SU-DHL-6 (cell line): ENCODE data around the gene UBE3C.

Experiments used
- H2AFZ ChIP-seq: fragments of 200-600 bp; sonication (generic); 2 replicates; pipeline ENCODE4 v1.6.1; 2014; ENCODE audit warnings: low read depth, mild to moderate bottlenecking, moderate library complexity, mixed read lengths, antibody characterized with exemption, low read length; ENCODE audit not compliant: severe bottlenecking
- H3F3A ChIP-seq: fragments of 200-600 bp; shearing (Covaris generic); 2 replicates; pipeline ENCODE4 v1.6.0; 2016; ENCODE audit warnings: antibody characterized with exemption, mild to moderate bottlenecking; ENCODE audit not compliant: insufficient read depth
- H3K27ac ChIP-seq: fragments of 200-600 bp; sonication (generic); 2 replicates; pipeline ENCODE4 v1.5.1; 2016; ENCODE audit warnings: low read depth, mild to moderate bottlenecking, low read length, moderate library complexity, mixed read lengths
- H3K27me3 ChIP-seq: fragments of 200-600 bp; sonication (generic), shearing (Covaris generic); 2 replicates; pipeline ENCODE4 v1.6.0; 2014; ENCODE audit warnings: mild to moderate bottlenecking, low read length
- H3K36me3 ChIP-seq: fragments of 200-600 bp; sonication (generic); 2 replicates; pipeline ENCODE4 v1.6.1; 2014; ENCODE audit warnings: mild to moderate bottlenecking, low read length, mixed read lengths
- H3K4me2 ChIP-seq: fragments of 300-600, 200-600 bp; shearing (Covaris generic), sonication (generic); 2 replicates; pipeline ENCODE4 v1.6.0; 2014; ENCODE audit warnings: low read length, low read depth, mild to moderate bottlenecking; ENCODE audit not compliant: poor library complexity, severe bottlenecking
- H3K4me3 ChIP-seq: fragments of 200-600 bp; sonication (generic); 2 replicates; pipeline ENCODE4 v1.5.1; 2014; ENCODE audit warnings: antibody characterized with exemption, low read length, mild to moderate bottlenecking, mixed read lengths; ENCODE audit not compliant: insufficient read depth, poor library complexity, severe bottlenecking
- H3K79me2 ChIP-seq: fragments of 200-600 bp; sonication (generic); 2 replicates; pipeline ENCODE4 v1.6.1; 2014; ENCODE audit warnings: mild to moderate bottlenecking, low read length, moderate library complexity; ENCODE audit not compliant: insufficient read depth
- H3K9ac ChIP-seq: fragments of 200-600 bp; sonication (generic); 2 replicates; pipeline ENCODE4 v1.7.0; 2014; ENCODE audit warnings: mild to moderate bottlenecking, low read length
- H3K9me2 ChIP-seq: fragments of 200-600 bp; sonication (generic); replicated peaks from 2 replicates; pipeline ENCODE4 v1.6.1; 2014; ENCODE audit warnings: low read length; ENCODE audit not compliant: insufficient read depth
- H3K9me3 ChIP-seq: fragments of 200-600 bp; sonication (generic); 2 replicates; pipeline ENCODE4 v1.6.1; 2014; ENCODE audit warnings: low read length, mixed read lengths; ENCODE audit not compliant: insufficient read depth
- H4K20me1 ChIP-seq: fragments of 200-600 bp; sonication (generic); 2 replicates; pipeline ENCODE4 v1.6.1; 2014; ENCODE audit warnings: low read depth, mild to moderate bottlenecking, antibody characterized with exemption, low read length, moderate library complexity, mixed read lengths
- CTCF ChIP-seq: fragments of 200-600 bp; sonication (generic); IDR thresholded peaks from one replicate; pipeline ENCODE4 v1.5.1; 2017; ENCODE audit warnings: antibody characterized with exemption, mild to moderate bottlenecking, low read length, moderate library complexity; ENCODE audit not compliant: insufficient read depth, poor library complexity, severe bottlenecking
- EZH2phosphoT487 ChIP-seq: fragments of 200-600 bp; sonication (generic), shearing (Covaris generic); conservative IDR thresholded peaks from 2 replicates; pipeline ENCODE4 v1.6.1; 2018; ENCODE audit warnings: mild to moderate bottlenecking, antibody characterized with exemption, low read length, moderate library complexity, mixed read lengths

The UBE3C gene

GRCh38 chr7:157280216-157280841 is 141.6 kb downstream of the UBE3C start:
- Histone ChIP-seq H3K4me3 (no peak overlapping the region), H3K27me3 (no peaks in the 10 kb centered on the region), H3K27ac (no peak overlapping the region)

GRCh38 chr7:157281221-157281998 is 142.7 kb downstream of the UBE3C start:
- Histone ChIP-seq H3K9me3 (no peaks in the 10 kb centered on the region), H3K27ac (no peak overlapping the region), H4K20me1 (no peaks in the 10 kb centered on the region)

More at GRCh38 chr7:157280216-157280841, 141.6 kb downstream of the UBE3C start:
- Histone ChIP-seq H3K9ac (no peak overlapping the region), H2AFZ (no peak overlapping the region), H3F3A (no peaks in the 10 kb centered on the region), H3K36me3 (no peaks in the 10 kb centered on the region), H3K4me2 (no peak overlapping the region), H3K79me2 (no peaks in the 10 kb centered on the region), H4K20me1 (no peaks in the 10 kb centered on the region), H3K9me3 (no peaks in the 10 kb centered on the region), H3K9me2 (no peaks in the 10 kb centered on the region)
- TF ChIP-seq EZH2phosphoT487 (no peak), CTCF (no peak)

GRCh38 chr7:157282141-157282801 is 143.5 kb downstream of the UBE3C start:
- TF ChIP-seq CTCF (no peak), EZH2phosphoT487 (no peak)
- Histone ChIP-seq H3K27ac (no peak overlapping the region), H3K36me3 (no peaks in the 10 kb centered on the region), H3K9me2 (no peaks in the 10 kb centered on the region), H2AFZ (no peak overlapping the region), H3K4me2 (no peak overlapping the region), H3K79me2 (no peaks in the 10 kb centered on the region), H3K9me3 (no peaks in the 10 kb centered on the region), H4K20me1 (no peaks in the 10 kb centered on the region), H3K27me3 (no peaks in the 10 kb centered on the region), H3K4me3 (no peak overlapping the region), H3F3A (no peaks in the 10 kb centered on the region), H3K9ac (no peak overlapping the region)

More at GRCh38 chr7:157281221-157281998, 142.7 kb downstream of the UBE3C start:
- no peaks in the 10 kb centered on the region for H3K9me2 ChIP-seq
- no peaks in the 10 kb centered on the region for H3K27me3 ChIP-seq
- H3K36me3 ChIP-seq: no peaks in the 10 kb centered on the region
- no peak overlapping the region for H3K4me3 ChIP-seq
- H2AFZ ChIP-seq: no peak overlapping the region
- H3K9ac ChIP-seq: no peak overlapping the region
- no peaks in the 10 kb centered on the region for H3K79me2 ChIP-seq
- no peak overlapping the region for H3K4me2 ChIP-seq
- no peaks in the 10 kb centered on the region for H3F3A ChIP-seq
- TF ChIP-seq EZH2phosphoT487 (no peak), CTCF (no peak)
